ENCODE measurements around the gene RBP3. TPM values are rescaled to one million over a fixed set of nuclear protein-coding genes. Genes with fewer than 3 reads are reported as not detected.

RBP3 gene
- total RNA-seq, 1 experiment from 2014 or later, result not detected

DNA sequence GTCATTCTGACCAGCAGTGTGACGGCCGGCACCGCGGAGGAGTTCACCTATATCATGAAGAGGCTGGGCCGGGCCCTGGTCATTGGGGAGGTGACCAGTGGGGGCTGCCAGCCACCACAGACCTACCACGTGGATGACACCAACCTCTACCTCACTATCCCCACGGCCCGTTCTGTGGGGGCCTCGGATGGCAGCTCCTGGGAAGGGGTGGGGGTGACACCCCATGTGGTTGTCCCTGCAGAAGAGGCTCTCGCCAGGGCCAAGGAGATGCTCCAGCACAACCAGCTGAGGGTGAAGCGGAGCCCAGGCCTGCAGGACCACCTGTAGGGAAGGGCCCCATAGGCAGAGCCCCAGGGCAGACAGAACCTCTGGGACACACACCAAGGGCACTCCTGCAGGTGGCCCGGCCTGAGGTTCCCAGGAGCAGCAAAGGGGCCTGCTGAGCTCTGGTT, 9.0 kb downstream of the RBP3 start:
- no peak for TF ChIP-seq TCF7L2 (IDR thresholded peaks at IDR 0.05; ENCODE audit: low read depth, low read length)
- TF ChIP-seq, protein P1, sequence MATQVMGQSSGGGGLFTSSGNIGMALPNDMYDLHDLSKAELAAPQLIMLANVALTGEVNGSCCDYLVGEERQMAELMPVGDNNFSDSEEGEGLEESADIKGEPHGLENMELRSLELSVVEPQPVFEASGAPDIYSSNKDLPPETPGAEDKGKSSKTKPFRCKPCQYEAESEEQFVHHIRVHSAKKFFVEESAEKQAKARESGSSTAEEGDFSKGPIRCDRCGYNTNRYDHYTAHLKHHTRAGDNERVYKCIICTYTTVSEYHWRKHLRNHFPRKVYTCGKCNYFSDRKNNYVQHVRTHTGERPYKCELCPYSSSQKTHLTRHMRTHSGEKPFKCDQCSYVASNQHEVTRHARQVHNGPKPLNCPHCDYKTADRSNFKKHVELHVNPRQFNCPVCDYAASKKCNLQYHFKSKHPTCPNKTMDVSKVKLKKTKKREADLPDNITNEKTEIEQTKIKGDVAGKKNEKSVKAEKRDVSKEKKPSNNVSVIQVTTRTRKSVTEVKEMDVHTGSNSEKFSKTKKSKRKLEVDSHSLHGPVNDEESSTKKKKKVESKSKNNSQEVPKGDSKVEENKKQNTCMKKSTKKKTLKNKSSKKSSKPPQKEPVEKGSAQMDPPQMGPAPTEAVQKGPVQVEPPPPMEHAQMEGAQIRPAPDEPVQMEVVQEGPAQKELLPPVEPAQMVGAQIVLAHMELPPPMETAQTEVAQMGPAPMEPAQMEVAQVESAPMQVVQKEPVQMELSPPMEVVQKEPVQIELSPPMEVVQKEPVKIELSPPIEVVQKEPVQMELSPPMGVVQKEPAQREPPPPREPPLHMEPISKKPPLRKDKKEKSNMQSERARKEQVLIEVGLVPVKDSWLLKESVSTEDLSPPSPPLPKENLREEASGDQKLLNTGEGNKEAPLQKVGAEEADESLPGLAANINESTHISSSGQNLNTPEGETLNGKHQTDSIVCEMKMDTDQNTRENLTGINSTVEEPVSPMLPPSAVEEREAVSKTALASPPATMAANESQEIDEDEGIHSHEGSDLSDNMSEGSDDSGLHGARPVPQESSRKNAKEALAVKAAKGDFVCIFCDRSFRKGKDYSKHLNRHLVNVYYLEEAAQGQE (IDR thresholded peaks at IDR 0.05; ENCODE audit: insufficient read depth in 1 of 2, low read depth in 2 of 2, low read length in 1 of 2), result no peak
- no peak for TF ChIP-seq POLR2AphosphoS5 (IDR thresholded peaks at IDR 0.05; ENCODE audit: low read depth, low read length)
- no peak for TF ChIP-seq SIN3A (IDR thresholded peaks at IDR 0.05; ENCODE audit: borderline replicate concordance, insufficient read depth, low read depth, low read length)
- TF ChIP-seq, protein P2, sequence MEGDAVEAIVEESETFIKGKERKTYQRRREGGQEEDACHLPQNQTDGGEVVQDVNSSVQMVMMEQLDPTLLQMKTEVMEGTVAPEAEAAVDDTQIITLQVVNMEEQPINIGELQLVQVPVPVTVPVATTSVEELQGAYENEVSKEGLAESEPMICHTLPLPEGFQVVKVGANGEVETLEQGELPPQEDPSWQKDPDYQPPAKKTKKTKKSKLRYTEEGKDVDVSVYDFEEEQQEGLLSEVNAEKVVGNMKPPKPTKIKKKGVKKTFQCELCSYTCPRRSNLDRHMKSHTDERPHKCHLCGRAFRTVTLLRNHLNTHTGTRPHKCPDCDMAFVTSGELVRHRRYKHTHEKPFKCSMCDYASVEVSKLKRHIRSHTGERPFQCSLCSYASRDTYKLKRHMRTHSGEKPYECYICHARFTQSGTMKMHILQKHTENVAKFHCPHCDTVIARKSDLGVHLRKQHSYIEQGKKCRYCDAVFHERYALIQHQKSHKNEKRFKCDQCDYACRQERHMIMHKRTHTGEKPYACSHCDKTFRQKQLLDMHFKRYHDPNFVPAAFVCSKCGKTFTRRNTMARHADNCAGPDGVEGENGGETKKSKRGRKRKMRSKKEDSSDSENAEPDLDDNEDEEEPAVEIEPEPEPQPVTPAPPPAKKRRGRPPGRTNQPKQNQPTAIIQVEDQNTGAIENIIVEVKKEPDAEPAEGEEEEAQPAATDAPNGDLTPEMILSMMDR (IDR thresholded peaks at IDR 0.05), result no peak
- Histone ChIP-seq H3K27ac (ENCODE audit: low read length) (no peak overlapping the region), H3K27me3 (ENCODE audit: control insufficient read depth, insufficient read depth, low read length) (no peaks in the 10 kb centered on the region), H3K4me3 (ENCODE audit: low read depth in 2 of 2, low read length in 2 of 2) (no peak overlapping the region), H3K4me1 (ENCODE audit: control insufficient read depth, insufficient read depth, low read length) (no peaks in the 10 kb centered on the region), H3K9me3 (ENCODE audit: control insufficient read depth, insufficient read depth, low read depth, low read length) (no peaks in the 10 kb centered on the region), H3K36me3 (ENCODE audit: control insufficient read depth, insufficient read depth, low read length) (no peaks in the 10 kb centered on the region)
- no peak for ATAC-seq
- DNase-seq (ENCODE audit: low read depth, low spot score), result no peak
- intact Hi-C loops (cut with micrococcal nuclease; ENCODE audit: unreplicated experiment) (no loop called here), in situ Hi-C loops (cut with HindIII; ENCODE audit: low pct_unique_long_range_greater_than_20kb, low sequenced_read_pairs) (no loop called here)
- ChIA-PET CTCF (no interaction called here), POLR2A (no interaction called here)
- BruUV-seq (replicated peaks), result no TSS peak

DNA sequence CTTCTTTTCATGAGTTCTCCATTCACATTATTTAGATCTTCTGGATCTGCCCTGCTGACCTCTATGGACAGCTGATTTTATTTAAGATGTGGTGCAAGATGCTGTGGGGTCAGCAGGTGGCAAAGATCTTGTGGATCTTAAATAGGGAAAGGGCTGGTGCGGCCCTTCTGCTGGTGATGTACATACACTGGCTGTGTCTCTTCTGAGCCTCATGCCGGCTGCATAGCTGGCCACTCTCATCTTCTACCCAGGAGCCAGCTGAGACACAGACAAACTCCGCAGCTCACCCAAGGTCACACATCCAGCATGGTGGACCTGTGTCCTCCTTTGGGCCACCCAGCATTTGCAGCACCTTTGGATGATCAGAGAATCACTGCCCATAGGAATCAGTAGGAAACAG, 9.7 kb downstream of the RBP3 start:
- Histone ChIP-seq H3K27ac (ENCODE audit: low read length) (no peak overlapping the region), H3K36me3 (ENCODE audit: control insufficient read depth, insufficient read depth, low read length) (no peaks in the 10 kb centered on the region), H3K4me3 (ENCODE audit: low read depth in 2 of 2, low read length in 2 of 2) (no peak overlapping the region), H3K4me1 (ENCODE audit: control insufficient read depth, insufficient read depth, low read length) (no peaks in the 10 kb centered on the region), H3K27me3 (ENCODE audit: control insufficient read depth, insufficient read depth, low read length) (no peaks in the 10 kb centered on the region), H3K9me3 (ENCODE audit: control insufficient read depth, insufficient read depth, low read depth, low read length) (no peaks in the 10 kb centered on the region)
- no peak for DNase-seq (ENCODE audit: low read depth, low spot score)
- no TSS peak for BruUV-seq (replicated peaks)
- CTCF ChIA-PET, result no interaction called here
- TF ChIP-seq POLR2AphosphoS5 (IDR thresholded peaks at IDR 0.05; ENCODE audit: low read depth, low read length) (no peak), TCF7L2 (IDR thresholded peaks at IDR 0.05; ENCODE audit: low read depth, low read length) (no peak)
- no peak for ATAC-seq
- POLR2A ChIA-PET, result no interaction called here
- intact Hi-C loops (cut with micrococcal nuclease; ENCODE audit: unreplicated experiment) (no loop called here), in situ Hi-C loops (cut with HindIII; ENCODE audit: low pct_unique_long_range_greater_than_20kb, low sequenced_read_pairs) (no loop called here)

DNA sequence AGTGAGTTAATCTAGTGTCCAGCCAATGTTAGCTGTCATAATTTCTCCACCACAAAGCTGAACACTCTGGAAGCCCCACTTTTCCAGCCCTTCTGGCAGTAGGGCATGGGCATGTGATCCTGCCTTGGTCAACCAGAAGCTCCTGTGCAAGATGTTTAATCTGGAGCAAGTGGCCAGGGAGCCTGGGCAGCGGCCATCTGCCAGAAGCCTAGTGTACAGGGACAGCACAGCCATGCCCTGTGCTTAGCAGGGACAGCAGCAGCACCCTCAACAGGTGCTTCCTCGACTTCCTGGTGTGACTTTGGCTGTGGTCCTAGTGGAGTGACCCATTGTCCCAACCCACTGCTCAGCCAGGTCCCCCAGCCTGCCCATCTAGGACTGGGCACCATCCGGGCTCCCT, 10.3 kb downstream of the RBP3 start:
- Histone ChIP-seq H3K27me3 (ENCODE audit: control insufficient read depth, insufficient read depth, low read length) (no peaks in the 10 kb centered on the region), H3K9me3 (ENCODE audit: control insufficient read depth, insufficient read depth, low read depth, low read length) (no peaks in the 10 kb centered on the region), H3K27ac (ENCODE audit: low read length) (no peak overlapping the region), H3K4me1 (ENCODE audit: control insufficient read depth, insufficient read depth, low read length) (no peaks in the 10 kb centered on the region), H3K4me3 (ENCODE audit: low read depth in 2 of 2, low read length in 2 of 2) (no peak overlapping the region), H3K36me3 (ENCODE audit: control insufficient read depth, insufficient read depth, low read length) (no peaks in the 10 kb centered on the region)
- TF ChIP-seq, protein P2 (IDR thresholded peaks at IDR 0.05), result no peak
- TF ChIP-seq SIN3A (IDR thresholded peaks at IDR 0.05; ENCODE audit: borderline replicate concordance, insufficient read depth, low read depth, low read length), result no peak
- TF ChIP-seq, protein P1 (IDR thresholded peaks at IDR 0.05; ENCODE audit: insufficient read depth in 1 of 2, low read depth in 2 of 2, low read length in 1 of 2), result no peak
- no peak for TF ChIP-seq POLR2AphosphoS5 (IDR thresholded peaks at IDR 0.05; ENCODE audit: low read depth, low read length)
- TF ChIP-seq TCF7L2 (IDR thresholded peaks at IDR 0.05; ENCODE audit: low read depth, low read length), result no peak
- DNase-seq (ENCODE audit: low read depth, low spot score) (no peak), ATAC-seq (no peak)
- ChIA-PET CTCF (no interaction called here), POLR2A (no interaction called here)
- in situ Hi-C loops (cut with HindIII; ENCODE audit: low pct_unique_long_range_greater_than_20kb, low sequenced_read_pairs), result no loop called here
- BruUV-seq (replicated peaks), result no TSS peak
- intact Hi-C loops (cut with micrococcal nuclease; ENCODE audit: unreplicated experiment), result no loop called here
